Gastrocnemius medialis (tissue), 4 donors: Measurements from ENCODE around the gene FFAR1. TPM values are rescaled to one million over a fixed set of nuclear protein-coding genes. Genes with fewer than 3 reads are reported as not detected.
"Not testable (repeated sequence)": the region's sequence is repeated elsewhere in the genome, so short reads cannot be mapped to it uniquely, and the experiment has no call there.

Experiments used
- ATAC-seq, 2 donors: fragments of 150-250 bp; one replicate each; pipeline ENCODE4 v1.9.1; 2016
- DNase-seq, 2 donors: peaks; one replicate each; pipeline ENCODE4 v3.0.0-alpha.2; 2019
- H3K27ac ChIP-seq, 4 donors: fragments of 200-600 bp; sonication (generic); 1 replicate in 1 of 4; 2 replicates in 3 of 4; pipeline ENCODE4 v1.5.1; 2016 to 2018; ENCODE audit warnings: mild to moderate bottlenecking in 2 of 4, moderate library complexity in 1 of 4
- H3K27me3 ChIP-seq, 3 donors: fragments of 200-600 bp; sonication (generic) in 2 of 3; 1 replicate in 1 of 3; 2 replicates in 2 of 3; pipeline versions ENCODE4 v1.5.1 to v1.6.0; 2016 to 2019; ENCODE audit warnings: mild to moderate bottlenecking in 1 of 3, moderate library complexity in 1 of 3
- H3K36me3 ChIP-seq, 2 donors: fragments of 200-600 bp; sonication (generic) in 1 of 2; one replicate each; pipeline ENCODE4 v1.5.1; 2017 to 2018
- H3K4me1 ChIP-seq, 2 donors: fragments of 200-600 bp; sonication (generic) in 1 of 2; one replicate each; pipeline ENCODE4 v1.5.1; 2016 to 2017; ENCODE audit warnings: mild to moderate bottlenecking in 2 of 2
- H3K4me3 ChIP-seq, 4 donors: fragments of 200-600 bp; sonication (generic) in 3 of 4; 1 replicate in 1 of 4; 2 replicates in 3 of 4; pipeline ENCODE4 v1.5.1; 2016 to 2019; ENCODE audit warnings: mild to moderate bottlenecking in 2 of 4
- H3K9me3 ChIP-seq, 3 donors: fragments of 200-600 bp; sonication (generic) in 2 of 3; 1 replicate in 1 of 3; 2 replicates in 2 of 3; pipeline ENCODE4 v1.5.1; 2016 to 2019
- CTCF ChIP-seq, 5 experiments: fragments of 450-650 bp in 3 of 5; fragments of 200-600 bp in 2 of 5; sonication (generic) in 2 of 5; IDR thresholded peaks in 4 of 5; conservative IDR thresholded peaks in 1 of 5; 1 replicate in 4 of 5; 2 replicates in 1 of 5; pipeline ENCODE4 v1.5.1; 2016 to 2019; ENCODE audit warnings: antibody characterized with exemption in 5 of 5, mild to moderate bottlenecking in 3 of 5, moderate library complexity in 3 of 5
- POLR2A ChIP-seq, 2 donors: fragments of 450-650 bp; IDR thresholded peaks; one replicate each; pipeline ENCODE4 v1.6.1; 2017; ENCODE audit warnings: antibody characterized with exemption in 2 of 2, mild to moderate bottlenecking in 2 of 2, moderate library complexity in 2 of 2
- in situ Hi-C, 4 donors: fragments of 200-750 bp; cut with MboI; loops; one replicate each; pipeline versions ENCODE4 v1.15.0 to v1.8.0; 2017; ENCODE audit warnings: low sequenced_read_pairs in 4 of 4
- intact Hi-C: fragments of 100-400 bp; cut with DNase I; formaldehyde crosslinking; loops from one replicate; pipeline ENCODE4 v1.15.1; 2023; ENCODE audit warnings: low total_unique reads
- total RNA-seq, 4 donors: library from RNA; depleted of rRNA; stranded (reverse); fragments of >200 nt; gene quantifications; one replicate each; pipeline versions ENCODE4 v1.1.0 to v1.2.3, GENCODE V29; 2016

FFAR1 gene
- total RNA-seq, 4 donors from 2014 or later = not detected

GRCh38 chr19:35365303-35365702 lies 17.6 kb downstream of the FFAR1 start:
- H3K27ac ChIP-seq = no peak overlapping the region
- DNase-seq (no peak), ATAC-seq (no peak)
- H3K9me3 ChIP-seq = no peaks in the 10 kb centered on the region
- in situ Hi-C loops (no loop called here), intact Hi-C loops (no loop called here)
- TF ChIP-seq CTCF (IDR thresholded peaks at IDR 0.05 in 4 of 5, conservative IDR thresholded peaks at IDR 0.05 in 1 of 5) (no peak), POLR2A (IDR thresholded peaks at IDR 0.05) (no peak)
- no peak overlapping the region for H3K4me3 ChIP-seq
- H3K36me3 ChIP-seq = no peaks in the 10 kb centered on the region
- H3K27me3 ChIP-seq = peaks cover 0 to 3% (median 0%) of the 10 kb centered on the region in 3 donors
- no peaks in the 10 kb centered on the region for H3K4me1 ChIP-seq

GRCh38 chr19:35368378-35368777 lies 20.7 kb downstream of the FFAR1 start:
- H3K4me3 ChIP-seq = no peak overlapping the region
- TF ChIP-seq CTCF (IDR thresholded peaks at IDR 0.05 in 4 of 5, conservative IDR thresholded peaks at IDR 0.05 in 1 of 5) = no peak
- in situ Hi-C loops (no loop called here), intact Hi-C loops (no loop called here)
- H3K4me1 ChIP-seq = no peaks in the 10 kb centered on the region
- DNase-seq = no peak
- no peaks in the 10 kb centered on the region for H3K36me3 ChIP-seq
- no peak overlapping the region for H3K27ac ChIP-seq
- peaks cover 0 to 3% (median 0%) of the 10 kb centered on the region in 3 donors for H3K27me3 ChIP-seq
- no peak for ATAC-seq
- H3K9me3 ChIP-seq = no peaks in the 10 kb centered on the region

- H3K36me3 ChIP-seq = no peaks in the 10 kb centered on the region
- intact Hi-C loops = no loop called here
These were observed 21.8 kb downstream of the FFAR1 start for GRCh38 chr19:35369522-35369921.

GRCh38 chr19:35370722-35371121 lies 23.0 kb downstream of the FFAR1 start, which contains the start of gene GPR42:
TSS of gene GPR42 (plus strand) at chr19:35371068. CDS start at chr19:35371360, 292 bp downstream.
- TF ChIP-seq CTCF (IDR thresholded peaks at IDR 0.05 in 4 of 5, conservative IDR thresholded peaks at IDR 0.05 in 1 of 5) (no peak), POLR2A (IDR thresholded peaks at IDR 0.05) (no peak)
- intact Hi-C loops (no loop called here), in situ Hi-C loops (no loop called here)
- peaks cover 0 to 3% (median 0%) of the 10 kb centered on the region in 3 donors for H3K27me3 ChIP-seq
- ATAC-seq (no peak), DNase-seq (no peak)
- no peaks in the 10 kb centered on the region for H3K4me1 ChIP-seq
- H3K4me3 ChIP-seq = no peak within 1 kb of the TSS
- no peaks in the 10 kb centered on the region for H3K36me3 ChIP-seq
- no peak within 1 kb of the TSS for H3K27ac ChIP-seq
- no peaks in the 10 kb centered on the region for H3K9me3 ChIP-seq

More at GRCh38 chr19:35369522-35369921, 21.8 kb downstream of the FFAR1 start:
- Histone ChIP-seq H3K9me3 (no peaks in the 10 kb centered on the region), H3K27ac (no peak overlapping the region), H3K27me3 (peaks cover 0 to 3% (median 0%) of the 10 kb centered on the region in 3 donors), H3K4me1 (no peaks in the 10 kb centered on the region), H3K4me3 (no peak overlapping the region)
- no peak for DNase-seq
- TF ChIP-seq CTCF (IDR thresholded peaks at IDR 0.05 in 4 of 5, conservative IDR thresholded peaks at IDR 0.05 in 1 of 5) (no peak), POLR2A (IDR thresholded peaks at IDR 0.05) (no peak)
- no peak for ATAC-seq
- in situ Hi-C loops = no loop called here

- no peaks in the 10 kb centered on the region for H3K9me3 ChIP-seq
- no peaks in the 10 kb centered on the region for H3K4me1 ChIP-seq
- TF ChIP-seq CTCF (IDR thresholded peaks at IDR 0.05 in 4 of 5, conservative IDR thresholded peaks at IDR 0.05 in 1 of 5) (no peak), POLR2A (IDR thresholded peaks at IDR 0.05) (no peak)
- in situ Hi-C loops (no loop called here), intact Hi-C loops (no loop called here)
- ATAC-seq = no peak
- no peak overlapping the region for H3K4me3 ChIP-seq
- H3K27me3 ChIP-seq = peaks cover 0 to 3% (median 0%) of the 10 kb centered on the region in 3 donors
- no peak for DNase-seq
- no peak overlapping the region for H3K27ac ChIP-seq
- H3K36me3 ChIP-seq = no peaks in the 10 kb centered on the region
These were observed 25.8 kb downstream of the FFAR1 start for GRCh38 chr19:35373492-35373891.

GRCh38 chr19:35374031-35374430 lies 26.3 kb downstream of the FFAR1 start:
- H3K4me3 ChIP-seq, ATAC-seq, H3K4me1 ChIP-seq, intact Hi-C loops, H3K36me3 ChIP-seq, in situ Hi-C loops, H3K27me3 ChIP-seq, H3K27ac ChIP-seq, H3K9me3 ChIP-seq, DNase-seq: not testable (repeated sequence)
